OCI-LY7 (cell line): Measurements from ENCODE around the gene PPFIBP1.

ENCODE experiments used
- CTCF ChIP-seq: fragments of 200-600 bp; sonication (generic); conservative IDR thresholded peaks from 2 replicates; pipeline ENCODE4 v1.5.1; 2014; ENCODE audit warnings: mild to moderate bottlenecking, antibody characterized with exemption, low read length, moderate library complexity, mixed read lengths
- EZH2phosphoT487 ChIP-seq: fragments of 200-600 bp; sonication (generic); IDR thresholded peaks from 2 replicates; pipeline ENCODE4 v1.6.1; 2018; ENCODE audit warnings: low read depth, borderline replicate concordance, mild to moderate bottlenecking, mixed run types, antibody characterized with exemption, low read length, moderate library complexity, mixed read lengths

GRCh38 chr12:27644158-27644845 is 120.3 kb downstream of the PPFIBP1 start:
- TF ChIP-seq CTCF (no peak), EZH2phosphoT487 (no peak)
